Activated naive CD8-positive, alpha-beta T cell (primary cell): ENCODE data around the gene EPHB2.

Experiments
- H3K27ac Mint-ChIP-seq: one replicate; pipeline ENCODE4 v1.8.0; 2021; ENCODE audit warnings: mixed read lengths
- H3K27me3 Mint-ChIP-seq: one replicate; pipeline ENCODE4 v1.8.0; 2021; ENCODE audit warnings: mixed read lengths
- H3K36me3 Mint-ChIP-seq: one replicate; pipeline ENCODE4 v1.8.0; 2021; ENCODE audit warnings: mixed read lengths
- H3K4me1 Mint-ChIP-seq: one replicate; pipeline ENCODE4 v1.8.0; 2021; ENCODE audit warnings: low read depth, mixed read lengths
- H3K4me3 Mint-ChIP-seq: one replicate; pipeline ENCODE4 v1.8.0; 2021; ENCODE audit warnings: mild to moderate bottlenecking, mixed read lengths
- H3K9me3 Mint-ChIP-seq: one replicate; pipeline ENCODE4 v1.8.0; 2021; ENCODE audit warnings: low read depth, mixed read lengths

EPHB2 gene

GRCh38 chr1:22959545-22960360 is 249.1 kb downstream of the EPHB2 start:
- H3K9me3 Mint-ChIP-seq = no peaks in the 10 kb centered on the region
- no peaks in the 10 kb centered on the region for H3K4me1 Mint-ChIP-seq
- H3K27me3 Mint-ChIP-seq = peaks cover 1% of the 10 kb centered on the region
- no peak overlapping the region for H3K27ac Mint-ChIP-seq
- no peak overlapping the region for H3K4me3 Mint-ChIP-seq
- no peaks in the 10 kb centered on the region for H3K36me3 Mint-ChIP-seq

- Mint-ChIP-seq H3K9me3 (peaks cover 8% of the 10 kb centered on the region), H3K27me3 (peaks cover 7% of the 10 kb centered on the region)
These were observed 251.9 kb downstream of the EPHB2 start for GRCh38 chr1:22962558-22962957.

GRCh38 chr1:22963044-22963677 is 252.5 kb downstream of the EPHB2 start:
- Mint-ChIP-seq H3K4me3 (no peak overlapping the region), H3K4me1 (no peaks in the 10 kb centered on the region), H3K27me3 (peaks cover 11% of the 10 kb centered on the region), H3K36me3 (peaks cover 2% of the 10 kb centered on the region), H3K9me3 (peaks cover 8% of the 10 kb centered on the region), H3K27ac (no peak overlapping the region)

More at GRCh38 chr1:22962558-22962957, 251.9 kb downstream of the EPHB2 start:
- Mint-ChIP-seq H3K4me1 (no peaks in the 10 kb centered on the region), H3K27ac (no peak overlapping the region), H3K36me3 (peaks cover 2% of the 10 kb centered on the region), H3K4me3 (no peak overlapping the region)

GRCh38 chr1:22966309-22966708 is 255.7 kb downstream of the EPHB2 start:
- no peak overlapping the region for H3K4me3 Mint-ChIP-seq
- H3K36me3 Mint-ChIP-seq = peaks cover 2% of the 10 kb centered on the region
- H3K9me3 Mint-ChIP-seq = peaks cover 8% of the 10 kb centered on the region
- H3K27ac Mint-ChIP-seq = no peak overlapping the region
- peaks cover 31% of the 10 kb centered on the region for H3K27me3 Mint-ChIP-seq
- H3K4me1 Mint-ChIP-seq = no peaks in the 10 kb centered on the region

- H3K36me3 Mint-ChIP-seq = peaks cover 2% of the 10 kb centered on the region
- H3K27ac Mint-ChIP-seq = no peak overlapping the region
- H3K4me1 Mint-ChIP-seq = no peaks in the 10 kb centered on the region
- no peak overlapping the region for H3K4me3 Mint-ChIP-seq
- peaks cover 8% of the 10 kb centered on the region for H3K9me3 Mint-ChIP-seq
- peaks cover 38% of the 10 kb centered on the region for H3K27me3 Mint-ChIP-seq
These were observed 257.2 kb downstream of the EPHB2 start for GRCh38 chr1:22967833-22968232.

GRCh38 chr1:22969304-22969709 is 258.7 kb downstream of the EPHB2 start:
- peaks cover 42% of the 10 kb centered on the region for H3K27me3 Mint-ChIP-seq
- peaks cover 2% of the 10 kb centered on the region for H3K36me3 Mint-ChIP-seq
- H3K9me3 Mint-ChIP-seq = peaks cover 8% of the 10 kb centered on the region
- no peak overlapping the region for H3K27ac Mint-ChIP-seq
- H3K4me3 Mint-ChIP-seq = no peak overlapping the region
- H3K4me1 Mint-ChIP-seq = no peaks in the 10 kb centered on the region

GRCh38 chr1:22970096-22970495 is 259.5 kb downstream of the EPHB2 start:
- no peak overlapping the region for H3K4me3 Mint-ChIP-seq
- peaks cover 8% of the 10 kb centered on the region for H3K9me3 Mint-ChIP-seq
- H3K4me1 Mint-ChIP-seq = no peaks in the 10 kb centered on the region
- peaks cover 2% of the 10 kb centered on the region for H3K36me3 Mint-ChIP-seq
- no peak overlapping the region for H3K27ac Mint-ChIP-seq
- peaks cover 42% of the 10 kb centered on the region for H3K27me3 Mint-ChIP-seq
